MV-4-11 (cell line): ENCODE measurements around the gene KIAA1671.
"Not testable (repeated sequence)": the region's sequence is repeated elsewhere in the genome, so short reads cannot be mapped to it uniquely, and the experiment has no call there.

Experiments
- DNase-seq: peaks from one replicate; lab custom pipeline; 2025; lab: John Stamatoyannopoulos, UW

KIAA1671 gene

GRCh38 chr22:25200967-25201366 is 248.5 kb downstream of the KIAA1671 start:
- no peak for DNase-seq

- DNase-seq, result no peak
Measured at GRCh38 chr22:25201557-25202273, 249.2 kb downstream of the KIAA1671 start.

GRCh38 chr22:25202290-25202921 is 249.9 kb downstream of the KIAA1671 start:
- DNase-seq, result peak; percentile 34

DNA sequence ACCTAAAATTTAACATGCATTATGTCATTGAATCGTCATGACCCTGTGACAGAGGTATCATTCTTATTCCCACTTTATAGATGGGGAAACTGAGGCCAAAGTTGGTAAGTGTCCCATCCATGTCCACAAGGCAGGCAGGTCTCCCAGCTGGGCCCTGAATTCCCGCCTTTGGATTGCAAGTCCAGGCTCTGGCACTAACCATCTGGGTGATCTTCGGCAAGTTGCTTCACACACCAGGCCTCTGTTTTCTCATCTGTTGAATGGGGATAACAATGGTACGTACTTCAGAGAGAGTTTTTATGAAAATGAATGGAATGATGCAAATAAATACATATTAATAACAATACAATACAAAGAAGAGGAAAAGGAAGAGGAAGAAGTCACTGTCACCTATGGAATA is 250.6 kb downstream of the KIAA1671 start:
- no peak for DNase-seq

GRCh38 chr22:25204547-25204946 is 252.0 kb downstream of the KIAA1671 start:
- DNase-seq, result not testable (repeated sequence)

- no peak for DNase-seq
Measured at GRCh38 chr22:25205847-25206246, 253.3 kb downstream of the KIAA1671 start.

DNA sequence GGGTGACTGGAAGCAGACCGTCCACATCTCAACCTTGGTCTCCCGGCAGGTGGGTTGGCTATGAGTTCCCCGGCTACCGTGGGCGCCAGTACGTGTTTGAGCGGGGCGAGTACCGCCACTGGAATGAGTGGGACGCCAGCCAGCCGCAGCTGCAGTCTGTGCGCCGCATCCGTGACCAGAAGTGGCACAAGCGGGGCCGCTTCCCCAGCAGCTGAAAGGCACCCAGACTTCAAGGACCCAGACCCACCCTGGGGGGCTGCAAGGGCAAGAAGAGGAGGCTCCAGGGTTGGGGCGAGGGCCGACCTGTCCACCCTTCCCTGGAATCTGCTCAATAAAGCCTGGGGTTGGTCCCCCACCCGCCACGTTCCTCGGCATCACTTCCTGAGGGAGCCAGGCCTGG is 254.5 kb downstream of the KIAA1671 start:
- no peak for DNase-seq

DNA sequence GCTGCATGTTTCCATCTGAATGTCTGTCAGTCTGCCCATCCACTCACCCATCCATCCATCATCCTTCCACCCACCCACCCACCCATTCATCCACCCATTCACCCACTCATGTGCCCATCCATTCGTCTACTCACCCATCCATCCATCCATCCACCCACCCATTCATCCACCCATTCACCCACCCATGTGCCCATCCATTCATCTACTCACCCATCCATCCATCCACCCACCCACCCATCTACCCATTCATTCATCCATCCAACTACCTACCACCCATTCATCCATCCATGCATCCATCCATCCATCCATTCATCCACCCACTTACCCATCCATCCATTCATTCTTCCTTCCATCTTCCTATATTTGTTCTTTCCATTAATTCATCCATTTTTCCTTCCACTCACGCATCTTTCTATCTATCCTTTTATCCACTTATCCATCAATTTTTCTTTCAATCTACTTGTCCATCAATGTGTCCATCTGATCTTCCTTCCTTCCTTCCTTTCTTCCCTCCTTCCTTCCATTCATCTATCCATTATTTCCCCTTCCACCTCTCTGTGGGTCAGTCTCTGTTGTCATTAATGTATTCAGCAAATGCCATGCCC is 255.1 kb downstream of the KIAA1671 start:
- DNase-seq, result no peak

DNA sequence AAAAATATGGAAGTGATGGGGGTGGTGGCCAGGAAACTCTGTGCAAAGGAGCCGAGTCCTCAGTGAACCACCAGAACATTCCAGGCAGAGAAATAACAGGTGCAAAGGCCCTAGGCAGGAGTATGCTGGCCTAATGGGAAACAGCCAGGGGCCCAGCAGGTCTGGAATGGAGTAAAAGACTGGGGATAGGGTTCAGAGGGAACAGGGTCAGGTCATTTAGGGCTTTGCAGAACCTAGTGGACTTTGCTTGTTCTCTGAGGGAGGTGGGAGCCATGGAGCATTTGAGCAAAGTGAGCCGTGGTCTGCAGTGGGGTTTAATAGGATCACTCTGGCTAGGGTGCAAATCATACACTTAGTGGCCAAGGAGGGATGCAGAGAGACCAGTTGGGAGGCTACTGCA is 255.8 kb downstream of the KIAA1671 start:
- no peak for DNase-seq

DNA sequence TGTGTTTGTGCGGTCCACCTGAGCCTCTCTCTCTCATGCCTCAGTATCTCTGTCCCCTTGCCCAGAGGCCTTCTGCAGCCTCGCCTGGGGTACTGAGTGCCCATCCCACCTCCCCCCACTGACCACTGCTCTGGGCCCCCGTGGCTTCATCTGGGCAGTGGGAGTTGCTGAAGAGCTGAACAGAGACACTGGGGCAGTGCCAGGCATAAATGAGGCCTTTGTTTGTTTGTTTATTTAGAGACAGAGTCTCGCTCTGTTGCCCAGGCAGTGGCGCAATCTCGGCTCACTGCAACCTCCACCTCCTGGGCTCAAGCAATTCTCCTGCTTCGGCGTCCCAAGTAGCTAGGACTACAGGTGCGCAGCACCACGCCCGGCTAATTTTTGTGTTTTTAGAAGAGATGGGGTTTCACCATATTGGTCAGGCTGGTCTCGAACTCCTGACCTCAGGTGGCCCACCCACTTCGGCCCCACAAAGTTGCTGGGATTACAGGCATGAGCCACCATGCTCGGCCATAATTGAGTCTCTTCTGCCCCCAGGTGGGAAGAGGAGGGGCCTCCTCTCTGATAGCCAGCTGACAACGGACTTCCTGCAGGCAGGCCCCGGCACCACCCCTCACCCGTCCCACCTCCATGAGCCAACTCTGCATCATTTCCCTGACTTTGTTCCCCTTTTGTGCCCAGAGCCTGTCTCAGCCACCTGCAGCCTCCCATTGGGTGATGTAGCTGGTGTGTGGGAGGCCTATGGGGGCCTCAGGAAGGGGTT is 256.4 kb downstream of the KIAA1671 start:
- DNase-seq, result no peak

GRCh38 chr22:25210793-25211192 is 258.3 kb downstream of the KIAA1671 start:
- DNase-seq, result no peak

- peak; percentile 10 for DNase-seq
Measured at GRCh38 chr22:25212337-25212736, 259.8 kb downstream of the KIAA1671 start.

- no peak for DNase-seq
Measured at GRCh38 chr22:25213221-25213620, 260.7 kb downstream of the KIAA1671 start.

GRCh38 chr22:25216230-25216629 is 263.7 kb downstream of the KIAA1671 start:
- DNase-seq, result no peak

DNA sequence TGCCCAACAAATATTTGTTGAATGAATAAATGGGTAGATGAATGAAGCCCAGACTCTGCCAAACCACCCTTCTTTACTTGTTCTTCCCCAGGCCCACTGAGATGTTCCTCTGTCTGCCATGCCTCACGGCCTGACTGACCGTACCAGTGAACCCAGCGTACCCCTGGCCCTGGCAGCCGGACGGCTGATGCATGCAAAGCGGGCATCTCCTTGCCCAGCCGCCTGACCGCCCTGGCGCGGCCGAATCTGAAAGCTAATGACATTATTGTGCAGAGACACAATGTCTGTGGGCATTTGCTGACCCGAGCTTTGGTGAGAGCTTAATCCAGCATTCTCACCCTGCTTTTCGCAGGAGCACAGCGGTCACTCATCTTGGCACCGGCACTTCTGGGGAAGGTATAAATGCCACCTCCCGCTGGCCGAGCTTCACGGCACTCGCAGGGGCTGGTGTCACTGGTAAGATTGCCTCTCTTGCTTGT is 266.7 kb downstream of the KIAA1671 start, which contains the start of gene CRYBB2:
CRYBB2 (plus strand) TSS at position 429 of the 479 bp plus-strand sequence. CDS start 1,791 bp downstream, outside the sequence.
- DNase-seq, result no peak

GRCh38 chr22:25219948-25220442 is 267.5 kb downstream of the KIAA1671 start:
- no peak for DNase-seq

DNA sequence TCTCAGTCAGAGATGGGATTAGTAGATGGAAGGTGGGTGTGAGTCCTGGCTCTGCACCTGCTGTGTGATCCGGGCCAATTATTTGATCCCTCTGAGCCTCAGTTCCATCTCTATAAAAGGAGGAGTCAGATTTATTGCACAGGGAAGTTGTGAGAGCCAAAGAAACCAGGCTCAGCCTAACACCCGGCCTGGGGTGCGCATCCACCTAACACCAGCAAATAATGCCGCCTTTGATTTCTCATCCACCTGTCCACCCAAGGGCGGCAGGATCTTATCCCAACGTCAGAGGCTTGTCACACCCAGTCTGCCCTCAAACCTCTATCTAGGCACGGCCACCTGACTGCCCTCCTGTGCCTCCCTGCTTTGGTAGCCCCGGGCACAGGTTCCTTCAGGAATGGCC is 269.3 kb downstream of the KIAA1671 start:
- no peak for DNase-seq

- DNase-seq, result no peak
Measured at GRCh38 chr22:25223269-25223850, 270.8 kb downstream of the KIAA1671 start.

DNA sequence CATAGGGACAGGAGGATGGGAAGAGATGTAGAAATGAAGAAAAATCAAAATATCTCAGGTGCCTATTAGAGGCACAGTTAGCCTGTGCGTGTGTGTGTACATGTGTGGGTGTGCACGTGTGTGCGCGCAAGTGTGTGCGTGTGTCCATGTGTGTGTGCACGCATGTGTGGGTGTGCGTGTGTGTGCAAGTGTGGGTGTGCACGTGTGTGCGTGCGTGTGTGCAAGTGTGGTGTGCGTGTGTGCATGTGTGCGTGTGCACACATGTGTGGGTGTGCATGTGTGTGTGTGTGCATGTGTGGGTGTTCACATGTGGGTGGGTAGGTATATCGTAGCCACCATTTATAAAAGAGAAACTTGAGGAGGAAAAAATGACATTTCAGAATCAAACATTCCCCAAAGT is 276.3 kb downstream of the KIAA1671 start:
- DNase-seq, result no peak

- DNase-seq, result not testable (repeated sequence)
Measured at GRCh38 chr22:25230760-25231159, 278.2 kb downstream of the KIAA1671 start.

DNA sequence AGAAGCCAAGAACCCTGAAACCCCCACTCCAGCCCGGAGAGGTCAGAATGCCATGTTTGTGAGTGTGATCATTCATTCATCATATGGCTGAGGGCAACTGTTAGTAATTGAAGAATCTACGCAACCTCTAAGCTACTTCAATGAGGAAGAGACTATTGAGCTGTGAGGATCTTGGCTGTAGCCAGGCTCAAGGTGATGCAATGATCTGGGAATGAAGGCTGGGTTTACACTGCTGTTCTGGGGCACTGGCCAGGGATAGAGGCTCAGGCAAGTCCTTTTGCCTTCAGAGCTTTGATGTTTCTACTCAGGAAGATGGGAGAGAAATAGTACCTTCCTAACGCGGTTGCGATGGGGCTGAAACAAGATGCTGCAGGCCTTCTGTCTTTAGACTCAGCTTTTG is 279.8 kb downstream of the KIAA1671 start:
- no peak for DNase-seq

GRCh38 chr22:25233706-25234105 is 281.2 kb downstream of the KIAA1671 start:
- DNase-seq, result not testable (repeated sequence)
